Right forelimb (tissue), 1 donor: ENCODE measurements around the gene NRXN3.

Source experiments
- DNase-seq: peaks from one replicate; pipeline ENCODE4 v3.0.0-alpha.2; 2018

Gene NRXN3

GRCh38 chr14:78598046-78598920 lies 428.1 kb downstream of the NRXN3 start:
- DNase-seq: peak; percentile 65

GRCh38 chr14:78605025-78605762 lies 435.0 kb downstream of the NRXN3 start:
- no peak for DNase-seq

GRCh38 chr14:78605897-78606500 lies 435.8 kb downstream of the NRXN3 start:
- no peak for DNase-seq

- no peak for DNase-seq
Measured at GRCh38 chr14:78608998-78609787, 439.0 kb downstream of the NRXN3 start.

- DNase-seq: no peak
Measured at GRCh38 chr14:78610994-78611393, 440.8 kb downstream of the NRXN3 start.

GRCh38 chr14:78611796-78612571 lies 441.8 kb downstream of the NRXN3 start:
- DNase-seq: no peak

GRCh38 chr14:78612666-78613065 lies 442.5 kb downstream of the NRXN3 start:
- no peak for DNase-seq

- no peak for DNase-seq
Measured at GRCh38 chr14:78614593-78614992, 444.4 kb downstream of the NRXN3 start.

GRCh38 chr14:78617735-78618134 lies 447.6 kb downstream of the NRXN3 start:
- no peak for DNase-seq

- no peak for DNase-seq
Measured at GRCh38 chr14:78618368-78618767, 448.2 kb downstream of the NRXN3 start.

- DNase-seq: no peak
Measured at GRCh38 chr14:78627114-78627513, 456.9 kb downstream of the NRXN3 start.

GRCh38 chr14:78631551-78631950 lies 461.4 kb downstream of the NRXN3 start:
- no peak for DNase-seq

GRCh38 chr14:78633752-78634151 lies 463.6 kb downstream of the NRXN3 start:
- no peak for DNase-seq

GRCh38 chr14:78637489-78637888 lies 467.3 kb downstream of the NRXN3 start:
- no peak for DNase-seq

- no peak for DNase-seq
Measured at GRCh38 chr14:78637908-78638475, 467.8 kb downstream of the NRXN3 start.

- no peak for DNase-seq
Measured at GRCh38 chr14:78638926-78639325, 468.8 kb downstream of the NRXN3 start.

- DNase-seq: no peak
Measured at GRCh38 chr14:78644824-78645559, 474.8 kb downstream of the NRXN3 start.

- no peak for DNase-seq
Measured at GRCh38 chr14:78652727-78653126, 482.6 kb downstream of the NRXN3 start.

GRCh38 chr14:78653173-78653572 lies 483.0 kb downstream of the NRXN3 start:
- no peak for DNase-seq

GRCh38 chr14:78657451-78657850 lies 487.3 kb downstream of the NRXN3 start:
- DNase-seq: no peak

GRCh38 chr14:78664841-78665240 lies 494.7 kb downstream of the NRXN3 start:
- DNase-seq: no peak
